ENCODE measurements around the gene COL1A2. TPM values are rescaled to one million over a fixed set of nuclear protein-coding genes. Genes with fewer than 3 reads are reported as not detected.

The COL1A2 gene
- total and polyA plus RNA-seq, 2 of the 4 experiments (the other 2 are of a cell fraction) = 1,211 to 4,454 TPM

- Histone ChIP-seq H3K56ac (ENCODE audit: extremely low read depth, insufficient read depth, low read length) (no peak overlapping the region), H3K14ac (replicated peaks; ENCODE audit: low read depth, low read length) (no peak overlapping the region), H2AK9ac (replicated peaks; ENCODE audit: low read depth, low read length, poor library complexity) (no peak overlapping the region), H4K5ac (ENCODE audit: low read depth, low read length) (no peak overlapping the region), H3K9me3 (ENCODE audit: control insufficient read depth, insufficient read depth, low read length) (no peaks in the 10 kb centered on the region), H3K4ac (ENCODE audit: low read depth, low read length) (no peak overlapping the region), H2BK120ac (ENCODE audit: low read depth, low read length) (no peak overlapping the region), H4K20me1 (ENCODE audit: insufficient read depth, low read length) (peaks cover 47% of the 10 kb centered on the region; the same call in 1 of the 2 replicates), H3K9me1 (ENCODE audit: insufficient read depth, low read length) (0 out of 2 replicates have a peak, but pooled peaks cover 2% of the 10 kb centered on the region), H2BK20ac (ENCODE audit: low read depth, low read length) (no peak overlapping the region), H3K27me3 (ENCODE audit: control insufficient read depth, insufficient read depth, low read length) (no peaks in the 10 kb centered on the region), H3K27ac (ENCODE audit: insufficient read depth, low read length) (peak overlapping the region; percentile 56; the same call in 1 of the 2 replicates), H3K4me3 (ENCODE audit: insufficient read depth, low read depth, low read length) (no peak overlapping the region), H3K4me1 (ENCODE audit: control insufficient read depth, insufficient read depth, low read length) (no peaks in the 10 kb centered on the region), H3K4me2 (ENCODE audit: low read depth, low read length) (no peak overlapping the region), H2AK5ac (ENCODE audit: low read depth, low read length) (peak overlapping the region; percentile 18), H3K9ac (ENCODE audit: low read depth, low read length) (no peak overlapping the region), H2AFZ (replicated peaks; ENCODE audit: low read length, poor library complexity) (no peak overlapping the region), H3K79me1 (ENCODE audit: low read depth in 1 of 2, low read length in 2 of 2) (peaks cover 0 to 4% of the 10 kb centered on the region in 2 experiments; a peak in 1 of 4 replicates), H3K36me3 (ENCODE audit: control insufficient read depth, insufficient read depth, low read length) (peaks cover 26% of the 10 kb centered on the region), H2BK5ac (ENCODE audit: low read depth, low read length, poor library complexity, severe bottlenecking) (no peak overlapping the region), H2BK15ac (ENCODE audit: low read depth, low read length) (no peak overlapping the region), H3K18ac (ENCODE audit: low read depth, low read length) (no peak overlapping the region), H4K8ac (ENCODE audit: low read depth in 2 of 2, low read length in 2 of 2) (no peak overlapping the region), H3K23ac (ENCODE audit: low read depth, low read length) (no peak overlapping the region), H4K91ac (ENCODE audit: insufficient read depth, low read depth, low read length) (no peak overlapping the region)
- dilution Hi-C loops (cut with HindIII; ENCODE audit: low sequenced_read_pairs, unreplicated experiment) (no loop called here), intact Hi-C loops (cut with micrococcal nuclease) (loop anchor here (1.0 to 10.0 kb wide), 4 partner anchors 59 to 528 kb away; partner anchors contain the start of gene GNGT1), in situ Hi-C loops (cut with MboI; ENCODE audit: low sequenced_read_pairs) (loop anchor here (5.0 to 25.0 kb wide), 2 partner anchors 136 to 521 kb away; partner anchors contain the start of genes GNG11 and GNGT1)
- BruUV-seq (replicated peaks) = no TSS peak
- POLR2A ChIA-PET (ENCODE audit: unreplicated experiment) = interaction anchor here (0.6 to 1.4 kb wide), 9 partner anchors 35 to 716 kb away, joined by 3 to 11 read pairs (median 3); partner anchors contain the start of gene COL1A2
- ATAC-seq (ENCODE audit: low read depth) (peak; percentile 30), DNase-seq (peak; percentile 51)
- CTCF ChIA-PET = interaction anchor here (2.0 to 4.2 kb wide), 2 partner anchors 137 to 144 kb away, joined by 14 read pairs; no protein-coding TSS in a partner anchor
- no peak for TF ChIP-seq CTCF (conservative IDR thresholded peaks at IDR 0.05; ENCODE audit: low read depth, low read length)
- no peak for TF ChIP-seq RFX5 (IDR thresholded peaks at IDR 0.05; ENCODE audit: low read depth, low read length)
- TF ChIP-seq USF2 (IDR thresholded peaks at IDR 0.05; ENCODE audit: low read depth, low read length) = no peak
- no peak for TF ChIP-seq MXI1 (IDR thresholded peaks at IDR 0.05; ENCODE audit: borderline replicate concordance, low read depth, low read length)
- TF ChIP-seq MAZ (IDR thresholded peaks at IDR 0.05; ENCODE audit: borderline replicate concordance, low read depth, low read length) = no peak
- TF ChIP-seq RAD21 (IDR thresholded peaks at IDR 0.05; ENCODE audit: low read length) = no peak
- no peak for TF ChIP-seq POLR2A (IDR thresholded peaks at IDR 0.05; ENCODE audit: low read depth, low read length)
- no peak for TF ChIP-seq BHLHE40 (IDR thresholded peaks at IDR 0.05; ENCODE audit: low read depth, low read length)
- no CpG with 5 or more reads among the region's 1 CpG for WGBS, 2 experiments (ENCODE audit: extremely low coverage in 2 of 2, insufficient read length in 1 of 2)
These were observed 38.1 kb downstream of the COL1A2 start for GRCh38 chr7:94432817-94433216.
